NCI-H2227 (cell line): ENCODE data around the gene STEAP3.

Source experiments
- DNase-seq: peaks from one replicate; lab custom pipeline; 2025; ENCODE audit not compliant: unreplicated experiment; lab: John Stamatoyannopoulos, UW

Gene STEAP3

GRCh38 chr2:119245841-119246230 lies 22.2 kb downstream of the STEAP3 start:
- DNase-seq, result no peak

GRCh38 chr2:119246884-119247843 lies 23.5 kb downstream of the STEAP3 start:
- no peak for DNase-seq

GRCh38 chr2:119247844-119248271 lies 24.2 kb downstream of the STEAP3 start:
- DNase-seq, result no peak

- no peak for DNase-seq
Measured at GRCh38 chr2:119248311-119248710, 24.7 kb downstream of the STEAP3 start.

- no peak for DNase-seq
Measured at GRCh38 chr2:119248751-119249150, 25.1 kb downstream of the STEAP3 start.

- no peak for DNase-seq
Measured at GRCh38 chr2:119249311-119249710, 25.7 kb downstream of the STEAP3 start.

GRCh38 chr2:119249855-119250717 lies 26.5 kb downstream of the STEAP3 start:
- DNase-seq, result no peak

- DNase-seq, result no peak
Measured at GRCh38 chr2:119250718-119251290, 27.2 kb downstream of the STEAP3 start.

GRCh38 chr2:119251652-119252051 lies 28.0 kb downstream of the STEAP3 start:
- no peak for DNase-seq

- DNase-seq, result no peak
Measured at GRCh38 chr2:119252186-119253113, 28.8 kb downstream of the STEAP3 start.

GRCh38 chr2:119253114-119253702 lies 29.6 kb downstream of the STEAP3 start:
- DNase-seq, result no peak

GRCh38 chr2:119253760-119254600 lies 30.3 kb downstream of the STEAP3 start:
- no peak for DNase-seq

GRCh38 chr2:119254601-119255080 lies 31.0 kb downstream of the STEAP3 start:
- DNase-seq, result no peak

GRCh38 chr2:119255760-119256581 lies 32.3 kb downstream of the STEAP3 start:
- DNase-seq, result peak; percentile 35

GRCh38 chr2:119256582-119256921 lies 32.9 kb downstream of the STEAP3 start:
- DNase-seq, result no peak

- DNase-seq, result no peak
Measured at GRCh38 chr2:119257198-119257597, 33.6 kb downstream of the STEAP3 start.

- DNase-seq, result no peak
Measured at GRCh38 chr2:119259296-119259860, 35.7 kb downstream of the STEAP3 start.
